GM21367 (cell line): Measurements from ENCODE around the gene CPNE6.
"Not testable (repeated sequence)": the region's sequence is repeated elsewhere in the genome, so short reads cannot be mapped to it uniquely, and the experiment has no call there.

ENCODE experiments used
- ATAC-seq: cut with Tn5 transposase; IDR thresholded peaks from one replicate; pipeline ENCODE4 v1.9.1; 2021; ENCODE audit not compliant: unreplicated experiment

The CPNE6 gene

DNA sequence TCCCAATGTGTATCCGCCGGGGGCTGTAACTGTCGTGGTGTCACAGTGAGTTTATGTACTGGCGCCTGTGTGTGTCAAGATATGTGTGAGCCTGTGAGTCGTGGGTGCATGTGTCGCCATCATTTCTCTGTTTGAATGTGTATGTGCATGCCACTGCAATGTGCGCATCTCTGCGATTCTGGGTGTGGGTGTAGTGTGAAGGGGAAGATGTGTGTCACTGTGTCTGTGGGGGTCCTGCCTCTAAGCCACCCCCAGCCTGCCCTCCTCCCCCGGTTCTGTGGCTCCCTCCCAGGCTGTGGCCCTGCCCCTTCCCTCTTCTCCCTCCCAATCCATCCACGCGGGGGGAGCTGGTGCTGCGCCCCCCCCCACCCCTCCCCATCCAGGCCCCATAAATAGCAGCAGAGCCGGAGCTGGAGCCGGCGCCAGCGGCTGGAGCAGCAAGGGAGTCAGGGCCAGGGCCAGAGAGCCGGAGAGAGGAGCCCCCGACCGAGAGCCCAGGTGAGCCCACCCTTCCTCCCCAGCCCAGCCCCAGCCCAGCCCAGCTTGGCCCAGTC lies at the start of gene CPNE6:
Gene CPNE6, plus strand, starts transcription at position 419 of the 554 bp plus-strand sequence. CDS start 1,375 bp downstream, outside the sequence.
- ATAC-seq, result no peak

- not testable (repeated sequence) for ATAC-seq
These were observed 46.4 kb upstream of the CPNE6 start for GRCh38 chr14:24024939-24025418.

DNA sequence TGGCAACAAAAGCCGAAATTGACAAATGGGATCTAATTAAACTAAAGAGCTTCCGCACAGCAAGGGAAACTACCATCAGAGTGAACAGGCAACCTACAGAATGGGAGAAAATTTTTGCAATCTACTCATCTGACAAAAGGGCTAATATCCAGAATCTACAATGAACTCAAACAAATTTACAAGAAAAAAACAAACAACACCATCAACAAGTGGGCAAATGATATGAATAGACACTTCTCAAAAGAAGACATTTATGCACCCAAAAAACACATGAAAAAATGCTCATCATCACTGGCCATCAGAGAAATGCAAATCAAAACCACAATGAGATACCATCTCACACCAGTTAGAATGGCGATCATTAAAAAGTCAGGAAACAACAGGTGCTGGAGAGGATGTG lies 41.7 kb upstream of the CPNE6 start:
- not testable (repeated sequence) for ATAC-seq

GRCh38 chr14:24031331-24031730 lies 40.0 kb upstream of the CPNE6 start:
- ATAC-seq, result not testable (repeated sequence)

GRCh38 chr14:24032727-24033418 lies 38.5 kb upstream of the CPNE6 start:
- ATAC-seq, result no peak

GRCh38 chr14:24035769-24036168 lies 35.6 kb upstream of the CPNE6 start:
- peak; percentile 23 for ATAC-seq

- peak; percentile 58 for ATAC-seq
These were observed 35.0 kb upstream of the CPNE6 start for GRCh38 chr14:24036169-24036962.

DNA sequence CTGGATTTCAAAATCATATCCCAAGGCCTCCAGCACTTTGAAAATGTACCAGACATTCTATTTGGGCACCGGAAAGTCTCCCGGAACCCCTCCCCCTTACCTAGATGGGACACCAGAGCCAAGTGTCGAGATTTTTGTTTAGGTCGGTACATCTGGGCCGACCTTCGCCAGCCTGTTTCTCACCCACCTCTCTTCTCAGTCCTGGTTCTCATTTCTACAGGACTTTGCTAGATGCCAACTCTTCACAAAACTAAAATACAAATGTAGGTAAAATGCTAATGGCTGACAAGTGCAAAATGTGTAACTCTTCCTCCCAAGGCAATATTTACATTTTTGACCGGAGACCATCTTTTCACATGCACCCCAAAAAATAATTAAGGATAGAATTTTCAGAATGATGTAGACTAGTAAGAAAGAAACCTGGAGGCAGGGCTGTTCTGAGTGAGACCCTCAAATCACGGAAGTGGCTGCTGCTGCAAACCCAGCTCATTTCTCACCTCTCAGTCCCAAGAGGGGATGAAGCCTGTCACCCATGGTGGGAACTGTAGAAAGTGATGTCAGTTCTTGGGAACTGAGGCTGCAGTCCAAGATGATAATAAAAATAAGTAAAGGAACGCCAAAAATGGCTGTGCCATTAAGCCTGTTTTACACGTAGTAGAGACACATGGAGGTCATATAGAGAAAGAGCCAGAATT lies 34.3 kb upstream of the CPNE6 start:
- not testable (repeated sequence) for ATAC-seq

- ATAC-seq, result no peak
These were observed 33.7 kb upstream of the CPNE6 start for GRCh38 chr14:24037658-24038037.

GRCh38 chr14:24038686-24039085 lies 32.7 kb upstream of the CPNE6 start:
- ATAC-seq, result no peak

DNA sequence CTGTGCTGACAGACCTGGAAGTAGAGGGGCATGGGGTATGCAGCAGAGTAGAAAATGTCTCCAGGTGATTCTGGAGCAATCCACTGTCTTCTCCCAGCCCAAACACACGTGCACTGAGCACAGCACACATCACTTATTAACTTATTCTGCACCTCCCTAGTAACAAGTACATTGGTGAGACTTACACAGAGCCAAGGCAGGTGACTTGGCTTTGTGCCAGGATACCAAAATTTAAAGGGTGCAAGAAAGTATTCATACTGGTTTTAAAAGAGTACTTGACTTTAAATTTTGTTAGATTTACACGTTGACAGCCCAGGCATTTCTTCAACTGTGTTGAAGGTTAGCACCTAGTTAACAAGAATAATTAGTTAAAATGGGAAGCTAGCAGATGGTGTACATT lies 30.7 kb upstream of the CPNE6 start:
- ATAC-seq, result no peak

DNA sequence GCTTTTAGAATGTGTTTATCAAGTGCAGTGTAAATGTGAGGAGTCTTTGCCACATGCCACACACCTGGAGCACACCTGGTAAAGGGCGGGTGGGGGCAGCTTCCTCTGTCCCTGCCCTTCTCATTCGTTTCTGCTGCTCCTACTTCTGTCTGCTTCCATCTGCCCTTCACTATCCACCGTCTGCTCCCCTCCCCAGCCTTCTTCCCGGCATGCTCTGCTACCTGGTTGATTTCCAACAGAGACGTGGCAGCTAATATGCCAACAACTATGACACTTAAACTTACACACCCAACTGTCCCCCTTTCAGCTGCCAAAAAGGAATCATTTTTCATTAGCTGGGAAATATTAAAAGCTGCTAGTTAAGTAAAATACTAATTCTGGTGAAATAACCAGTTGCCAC lies 28.6 kb upstream of the CPNE6 start:
- no peak for ATAC-seq

DNA sequence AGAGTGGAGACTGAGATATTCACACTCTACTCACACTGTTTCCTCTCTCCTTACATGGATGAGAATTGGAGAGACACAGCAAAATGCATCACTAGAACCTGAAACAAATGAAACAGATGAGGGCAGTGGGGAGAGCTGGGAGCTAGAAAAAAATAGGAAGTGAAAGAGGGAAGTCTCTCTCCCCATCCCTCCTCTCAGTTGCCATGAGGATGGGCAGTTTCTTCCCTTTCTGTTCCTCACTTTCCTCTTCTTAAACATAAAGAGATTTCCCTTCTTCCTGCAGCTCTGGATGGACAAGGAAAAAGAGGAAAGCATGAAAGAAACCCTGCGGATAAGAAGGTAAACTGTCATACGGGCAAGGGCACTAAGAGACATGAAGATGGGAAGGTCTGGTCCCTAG lies 22.4 kb upstream of the CPNE6 start:
- ATAC-seq, result not testable (repeated sequence)

GRCh38 chr14:24050753-24051152 lies 20.6 kb upstream of the CPNE6 start:
- not testable (repeated sequence) for ATAC-seq

- no peak for ATAC-seq
These were observed 20.1 kb upstream of the CPNE6 start for GRCh38 chr14:24051176-24051788.

DNA sequence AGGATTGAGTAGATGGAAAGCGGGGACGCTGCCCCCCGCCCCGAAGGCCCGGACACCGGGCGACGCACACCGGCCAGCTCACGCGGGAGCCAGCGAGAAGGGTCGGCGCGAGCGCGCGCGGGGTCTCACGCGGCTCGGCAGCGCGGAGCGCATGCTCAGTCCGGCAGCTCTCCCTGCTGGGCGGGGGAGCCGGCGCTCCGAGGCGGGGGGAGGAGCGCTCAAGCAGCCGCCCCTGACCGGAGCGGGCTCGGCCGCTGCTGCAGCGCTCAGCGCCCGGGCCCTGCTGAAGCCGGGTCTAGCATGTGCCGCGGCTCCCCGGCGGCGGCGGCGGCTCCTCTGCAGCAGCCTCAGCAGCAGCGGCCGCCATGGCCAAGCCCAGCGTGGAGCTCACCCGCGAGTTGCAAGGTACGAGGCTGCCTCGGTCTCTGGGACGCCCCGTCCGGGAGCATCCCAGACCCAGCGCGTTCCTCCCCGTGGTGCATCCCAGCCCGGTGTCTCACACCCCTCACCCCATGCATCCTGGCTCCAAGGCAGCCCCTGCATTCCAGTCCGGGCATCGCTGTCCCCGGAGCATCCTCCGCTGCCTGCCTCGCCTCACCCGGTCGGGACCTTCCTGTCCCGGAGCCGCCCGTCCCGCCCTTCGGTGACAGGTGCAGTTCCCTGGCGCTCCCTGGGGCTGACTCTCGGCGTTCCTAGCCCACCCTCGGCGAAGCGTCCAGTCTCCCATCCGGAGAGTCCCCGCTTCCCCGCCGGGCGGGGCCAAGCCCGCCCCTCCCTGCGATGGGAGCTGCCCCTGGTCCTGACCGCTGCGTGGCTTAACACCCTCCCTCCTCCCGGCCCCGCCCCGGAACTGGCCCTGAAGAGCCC lies 19.3 kb upstream of the CPNE6 start, which contains the start of gene CARMIL3:
Gene CARMIL3, plus strand, starts transcription at position 221 of the 867 bp plus-strand sequence. Its CDS starts 145 bp downstream, at position 366.
- ATAC-seq, result no peak

DNA sequence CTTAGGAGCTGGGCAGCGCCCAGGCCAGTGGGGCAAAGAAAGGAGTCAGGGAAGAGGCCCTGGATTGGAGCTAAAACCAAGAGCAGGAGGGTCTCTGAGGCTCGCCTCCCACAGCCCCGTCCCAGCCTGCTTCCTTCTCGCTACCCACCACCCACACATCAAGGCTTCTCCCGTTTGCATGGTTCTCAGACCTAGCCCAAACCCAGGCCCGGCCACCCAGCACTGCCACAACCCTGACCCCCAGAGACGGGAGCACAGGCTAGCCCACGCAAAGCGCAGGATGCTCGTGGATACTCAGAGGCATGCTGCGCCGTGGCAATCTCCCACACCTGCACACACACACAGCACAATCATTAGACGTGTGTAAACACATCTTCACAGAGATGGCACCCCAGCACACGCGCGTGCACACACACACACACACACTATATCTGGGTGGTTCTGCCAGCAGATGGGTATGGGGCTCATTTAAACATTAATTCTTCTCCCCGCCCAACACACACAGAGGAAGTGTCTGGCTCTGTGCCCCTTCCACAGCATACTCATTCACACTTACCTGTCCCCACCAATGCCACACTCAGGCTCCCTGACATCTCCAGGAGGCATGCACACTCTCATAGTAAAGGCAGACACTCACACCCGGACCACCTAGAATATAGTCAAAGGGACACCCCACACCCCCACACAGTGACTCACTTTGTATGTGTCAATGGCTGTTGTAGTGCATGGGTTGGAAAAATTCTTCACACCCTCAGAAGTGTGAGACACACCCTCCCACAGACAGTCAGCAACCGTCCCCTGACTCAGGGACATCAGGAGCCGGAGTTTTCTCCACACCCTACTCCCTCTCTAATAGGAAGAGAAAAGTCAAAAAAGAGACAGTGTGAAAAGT lies 18.5 kb upstream of the CPNE6 start:
- no peak for ATAC-seq

DNA sequence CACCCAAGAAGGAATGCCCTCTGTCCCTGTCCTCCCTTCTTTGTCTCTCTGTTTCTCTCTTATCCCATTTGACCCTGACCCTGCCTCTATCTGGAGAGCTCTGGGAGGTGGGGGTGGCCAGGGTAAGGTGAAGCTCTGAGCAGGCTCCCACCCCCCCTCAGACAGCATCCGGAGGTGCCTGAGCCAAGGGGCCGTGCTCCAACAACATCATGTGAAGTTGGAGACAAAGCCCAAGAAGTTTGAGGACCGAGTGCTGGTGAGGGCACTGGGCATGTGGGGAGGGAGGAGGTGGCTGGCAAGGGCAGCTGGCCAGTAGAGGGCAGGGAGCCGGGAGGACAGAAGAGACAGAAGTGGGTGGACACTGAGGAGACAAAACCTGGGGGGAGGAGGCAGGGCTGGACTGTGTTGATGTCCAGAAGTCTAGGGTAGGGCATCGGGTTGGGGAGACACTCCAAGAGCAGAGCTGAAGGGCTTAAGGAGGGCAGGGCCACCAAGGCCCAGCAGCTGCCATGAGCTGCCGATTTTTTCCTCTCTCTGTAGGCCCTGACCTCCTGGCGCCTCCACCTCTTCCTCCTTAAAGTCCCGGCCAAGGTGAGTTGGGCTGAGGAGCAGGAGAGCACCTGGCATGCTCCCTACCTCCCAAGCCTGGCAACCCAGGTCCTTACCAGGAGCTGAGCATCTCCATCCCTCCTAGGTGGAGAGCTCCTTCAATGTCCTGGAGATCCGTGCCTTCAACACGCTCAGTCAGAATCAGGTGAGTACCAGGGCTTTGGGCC lies 17.6 kb upstream of the CPNE6 start:
- ATAC-seq, result no peak
